Measurements from ENCODE around the gene WDR33. TPM values are rescaled to one million over a fixed set of nuclear protein-coding genes. Genes with fewer than 3 reads are reported as not detected.

The WDR33 gene
- total RNA-seq = 15.0 and 17.5 TPM in 2 replicates

DNA sequence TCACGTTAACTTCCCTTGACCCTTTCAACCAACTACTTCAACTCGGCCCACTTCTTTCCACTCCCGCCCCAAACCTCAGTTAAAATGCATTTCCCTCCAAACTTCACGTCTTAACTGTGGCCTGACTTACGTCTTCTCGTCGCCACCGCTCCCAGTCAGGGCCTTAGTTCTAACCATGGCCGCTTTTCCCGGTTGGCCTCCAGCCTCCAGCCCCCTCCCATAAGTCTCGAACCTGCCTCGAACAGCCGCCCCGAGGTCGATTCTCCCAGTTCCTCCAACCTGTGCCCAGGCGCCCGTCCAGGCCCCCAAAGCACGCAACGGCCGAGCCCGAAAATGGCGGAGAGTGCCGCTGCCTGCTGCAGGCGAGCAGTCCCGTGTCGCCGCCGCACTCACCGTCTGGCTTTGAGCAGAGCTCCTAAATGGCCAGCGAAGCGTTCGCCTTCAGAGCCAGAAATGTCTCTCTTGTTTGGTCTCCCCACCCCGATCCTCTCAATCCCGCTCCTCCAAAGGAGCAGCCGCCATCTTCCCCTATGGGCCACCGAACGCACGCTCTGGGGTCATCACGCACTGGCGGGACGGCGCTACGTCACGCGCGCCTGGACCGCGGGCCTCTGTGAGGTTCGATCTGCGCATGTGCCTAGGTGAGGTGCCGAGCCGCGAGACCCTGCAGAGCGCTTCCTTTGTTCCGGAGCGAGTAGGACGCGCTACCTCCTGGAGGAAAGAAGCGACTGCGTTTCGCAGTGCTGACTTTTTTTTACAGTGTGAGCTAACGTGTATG, at the start of gene WDR33:
Gene WDR33 (minus strand): TSS at position 553 of the 778 bp plus-strand sequence. CDS start 40,190 bp downstream, outside the sequence.

DNA sequence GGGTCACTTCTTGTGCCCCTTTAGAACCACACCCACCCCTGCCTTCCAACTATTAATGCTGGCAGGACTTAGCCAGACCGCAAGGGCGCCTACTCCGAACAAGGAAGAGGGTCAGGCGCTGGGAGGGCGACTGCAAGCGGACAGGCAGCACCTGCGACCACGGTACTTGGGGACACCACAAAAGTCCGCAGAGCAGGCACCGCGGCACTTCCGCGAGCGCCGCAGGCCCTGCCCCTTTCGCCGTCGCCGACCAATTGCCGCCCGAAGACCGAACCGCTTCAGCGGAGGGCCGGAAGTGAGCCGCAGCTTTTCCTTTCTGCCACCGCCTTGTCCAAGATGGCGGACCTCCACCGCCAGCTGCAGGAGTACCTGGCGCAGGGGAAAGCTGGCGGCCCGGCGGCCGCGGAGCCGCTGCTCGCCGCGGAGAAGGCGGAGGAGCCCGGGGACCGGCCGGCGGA, 109.7 kb downstream of the WDR33 start, which contains the start of gene SFT2D3:
Gene SFT2D3 (plus strand): TSS at position 305 of the 458 bp plus-strand sequence. CDS start 32 bp downstream, at position 337.

DNA sequence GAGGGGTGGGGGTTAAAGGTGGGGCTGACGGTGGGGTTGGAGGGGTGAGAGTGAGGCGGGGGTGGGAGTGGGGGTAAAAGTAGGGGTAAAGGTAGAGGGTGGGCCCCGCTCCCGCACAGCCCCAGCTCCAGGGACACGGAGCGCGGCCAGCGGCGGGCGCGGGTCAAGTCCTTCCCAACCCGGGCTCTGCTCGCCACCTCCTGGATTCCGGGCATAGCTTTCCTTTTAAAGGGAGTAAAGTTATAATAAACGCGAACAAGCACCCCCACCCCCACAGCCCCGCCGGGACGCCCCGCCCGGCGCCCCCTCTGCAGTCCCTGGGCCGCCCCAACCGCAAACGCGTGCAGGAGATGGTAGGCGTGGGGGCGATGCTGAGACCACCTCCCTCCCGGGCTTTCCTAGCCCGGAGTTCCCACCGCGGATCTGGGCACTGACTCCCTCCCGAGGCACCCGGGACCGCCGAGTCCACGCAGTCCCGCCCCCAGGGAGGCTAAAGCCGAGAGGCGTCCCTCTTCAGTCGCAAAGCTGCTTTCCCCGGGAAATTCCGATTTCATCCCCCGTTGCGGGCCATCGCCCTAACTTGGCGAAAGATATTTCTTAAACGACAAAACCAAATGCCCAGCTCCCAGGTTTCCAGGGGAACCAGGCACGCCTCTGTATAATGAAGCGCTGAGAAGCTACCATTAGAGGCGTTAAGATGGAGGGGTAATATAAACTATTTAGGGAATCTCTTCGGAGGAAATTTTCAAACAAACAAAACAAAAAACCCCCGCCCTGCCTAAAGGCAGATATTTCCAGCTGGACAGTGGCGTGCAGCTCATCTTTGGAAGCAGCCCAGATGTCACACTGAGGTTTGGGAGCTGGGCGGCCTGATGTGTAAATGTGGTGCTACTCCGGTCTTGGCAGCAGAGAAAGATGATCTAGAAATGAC, 135.4 kb downstream of the WDR33 start, which contains the start of gene LIMS2:
Gene LIMS2 (minus strand): TSS at position 200 of the 931 bp plus-strand sequence. CDS start 506 bp downstream, outside the sequence.

Other genes with a start within 250 kb of the WDR33 start
- gene GPR17, start 165.0 kb downstream of the WDR33 start, total RNA-seq = not detected in 2 replicates
- 0.34 and 1.1 TPM in 2 replicates for gene LIMS2, start 135.6 kb downstream of the WDR33 start, total RNA-seq
- 5.7 and 6.8 TPM in 2 replicates for gene SFT2D3, start 109.7 kb downstream of the WDR33 start, total RNA-seq
- 7.9 and 10.2 TPM in 2 replicates for gene POLR2D, start 47.0 kb upstream of the WDR33 start, total RNA-seq
- gene AMMECR1L, start 74.8 kb upstream of the WDR33 start, total RNA-seq = 9.2 and 10.7 TPM in 2 replicates
- gene SAP130, start 216.9 kb upstream of the WDR33 start, total RNA-seq = 6.1 and 8.5 TPM in 2 replicates